CD14-positive monocyte (primary cell): ENCODE results near the gene ARF6. TPM values are rescaled to one million over a fixed set of nuclear protein-coding genes. Genes with fewer than 3 reads are reported as not detected.

Experiments
- DNase-seq, 3 donors: peaks; one replicate each; pipeline ENCODE4 v3.0.0-alpha.2; 2011 to 2022
- H2AFZ ChIP-seq: 2 replicates; pipeline ENCODE4 v1.6.0; 2012; ENCODE audit warnings: mild to moderate bottlenecking, low read depth, low read length, inconsistent platforms; ENCODE audit not compliant: insufficient read depth, poor library complexity, severe bottlenecking
- H3K27ac ChIP-seq, 2 donors: 1 replicate in 1 of 2; 2 replicates in 1 of 2; pipeline ENCODE4 v1.5.1; 2012 to 2013; ENCODE audit warnings: low read length in 2 of 2, control low read depth in 1 of 2, inconsistent platforms in 1 of 2, low read depth in 1 of 2, mild to moderate bottlenecking in 1 of 2
- H3K27me3 ChIP-seq, 2 donors: one replicate each; pipeline versions ENCODE4 v1.6.0 to v1.6.1; 2011 to 2013; ENCODE audit warnings: low read length in 2 of 2; ENCODE audit not compliant: control insufficient read depth in 2 of 2, insufficient read depth in 2 of 2
- H3K36me3 ChIP-seq, 2 donors: replicated peaks in 1 of 2; 1 replicate in 1 of 2; 2 replicates in 1 of 2; pipeline versions ENCODE4 v1.5.1 to v1.6.1; 2012 to 2013; ENCODE audit warnings: low read length in 2 of 2, control low read depth in 1 of 2, inconsistent platforms in 1 of 2, mild to moderate bottlenecking in 1 of 2; ENCODE audit not compliant: insufficient read depth in 2 of 2, control insufficient read depth in 1 of 2
- H3K4me1 ChIP-seq, 2 donors: 1 replicate in 1 of 2; 2 replicates in 1 of 2; pipeline versions ENCODE4 v1.5.1 to v1.6.1; 2012 to 2013; ENCODE audit warnings: low read length in 2 of 2, control low read depth in 1 of 2, inconsistent platforms in 1 of 2, mild to moderate bottlenecking in 1 of 2, moderate library complexity in 1 of 2; ENCODE audit not compliant: insufficient read depth in 2 of 2, control insufficient read depth in 1 of 2
- H3K4me2 ChIP-seq: replicated peaks from 2 replicates; pipeline ENCODE3; 2012; ENCODE audit warnings: low read length, moderate library complexity, mild to moderate bottlenecking; ENCODE audit not compliant: poor library complexity, severe bottlenecking; ENCODE audit errors: extremely low read depth
- H3K4me3 ChIP-seq, 3 experiments: fragments of 200-600 bp in 1 of 3; sonication (generic) in 1 of 3; replicated peaks in 1 of 3; 1 replicate in 2 of 3; 2 replicates in 1 of 3; pipeline ENCODE4 v1.5.1; 2011 to 2013; ENCODE audit warnings: low read length in 3 of 3, mild to moderate bottlenecking in 3 of 3, control low read depth in 2 of 3, low read depth in 2 of 3, inconsistent platforms in 1 of 3, moderate library complexity in 1 of 3
- H3K79me2 ChIP-seq: 2 replicates; pipeline ENCODE4 v1.6.0; 2012; ENCODE audit warnings: mild to moderate bottlenecking, control low read depth, inconsistent platforms, low read length, moderate library complexity; ENCODE audit not compliant: insufficient read depth
- H3K9ac ChIP-seq: 2 replicates; pipeline ENCODE4 v1.6.0; 2017; ENCODE audit warnings: low read length, mild to moderate bottlenecking; ENCODE audit not compliant: insufficient read depth, poor library complexity, severe bottlenecking
- H3K9me3 ChIP-seq, 2 donors: replicated peaks in 1 of 2; 1 replicate in 1 of 2; 2 replicates in 1 of 2; pipeline versions ENCODE4 v1.5.1 to v1.6.1; 2012 to 2013; ENCODE audit warnings: low read length in 2 of 2, control low read depth in 1 of 2; ENCODE audit not compliant: control insufficient read depth in 1 of 2, insufficient read depth in 1 of 2
- H4K20me1 ChIP-seq: 2 replicates; pipeline ENCODE4 v1.6.0; 2012; ENCODE audit warnings: mild to moderate bottlenecking, low read length, control low read depth, moderate library complexity; ENCODE audit not compliant: insufficient read depth
- H3K27ac Mint-ChIP-seq, 7 donors: one replicate each; pipeline ENCODE4 v1.8.0; 2020; ENCODE audit warnings: mild to moderate bottlenecking in 7 of 7, mixed read lengths in 7 of 7, moderate library complexity in 6 of 7, inconsistent platforms in 2 of 7
- H3K27me3 Mint-ChIP-seq, 3 donors: one replicate each; pipeline ENCODE4 v1.8.0; 2021 to 2022; ENCODE audit warnings: low read depth in 3 of 3, mild to moderate bottlenecking in 3 of 3, mixed read lengths in 3 of 3, moderate library complexity in 3 of 3, inconsistent platforms in 1 of 3
- H3K36me3 Mint-ChIP-seq, 2 donors: one replicate each; pipeline ENCODE4 v1.8.0; 2020; ENCODE audit warnings: mixed read lengths in 2 of 2, inconsistent platforms in 1 of 2, mild to moderate bottlenecking in 1 of 2
- H3K4me1 Mint-ChIP-seq: one replicate; pipeline ENCODE4 v1.8.0; 2020; ENCODE audit warnings: mild to moderate bottlenecking, mixed read lengths
- H3K4me3 Mint-ChIP-seq, 2 donors: one replicate each; pipeline ENCODE4 v1.8.0; 2020; ENCODE audit warnings: mild to moderate bottlenecking in 2 of 2, mixed read lengths in 2 of 2, moderate library complexity in 1 of 2
- H3K9me3 Mint-ChIP-seq, 7 donors: one replicate each; pipeline ENCODE4 v1.8.0; 2020 to 2022; ENCODE audit warnings: mixed read lengths in 7 of 7, mild to moderate bottlenecking in 6 of 7, moderate library complexity in 6 of 7, inconsistent platforms in 2 of 7
- WGBS: methylation state at CpG from one replicate; pipeline ENCODE4 v1.1.5; 2013; ENCODE audit warnings: missing lambda C conversion rate; ENCODE audit not compliant: insufficient coverage; 5-methylcytosine and 5-hydroxymethylcytosine counted together
- intact Hi-C, 2 donors: fragments of 100-400 bp; cut with micrococcal nuclease; formaldehyde crosslinking; loops; one replicate each; pipeline versions ENCODE4 v1.15.0 to v1.15.1; 2023
- polyA plus RNA-seq, 3 donors: library from polyadenylated mRNA; depleted of rRNA in 1 of 3; unstranded in 2 of 3; stranded (reverse) in 1 of 3; fragments of 300-500 nt in 2 of 3; fragments of >200 nt in 1 of 3; fragmentation: Illumina TruSeq in 2 of 3; gene quantifications; 1 replicate in 2 of 3; 2 replicates in 1 of 3; pipeline ENCODE4 v1.2.3, GENCODE V29; 2012 to 2021
- TF ChIP-seq, protein P1 (sequence below): fragments of 200-600 bp; IDR thresholded peaks from one replicate; pipeline ENCODE4 v1.8.0; 2022; ENCODE audit warnings: antibody characterized with exemption, mild to moderate bottlenecking

The ARF6 gene
- polyA plus RNA-seq, 3 donors, result 76.4 to 136 (median 120) TPM

DNA sequence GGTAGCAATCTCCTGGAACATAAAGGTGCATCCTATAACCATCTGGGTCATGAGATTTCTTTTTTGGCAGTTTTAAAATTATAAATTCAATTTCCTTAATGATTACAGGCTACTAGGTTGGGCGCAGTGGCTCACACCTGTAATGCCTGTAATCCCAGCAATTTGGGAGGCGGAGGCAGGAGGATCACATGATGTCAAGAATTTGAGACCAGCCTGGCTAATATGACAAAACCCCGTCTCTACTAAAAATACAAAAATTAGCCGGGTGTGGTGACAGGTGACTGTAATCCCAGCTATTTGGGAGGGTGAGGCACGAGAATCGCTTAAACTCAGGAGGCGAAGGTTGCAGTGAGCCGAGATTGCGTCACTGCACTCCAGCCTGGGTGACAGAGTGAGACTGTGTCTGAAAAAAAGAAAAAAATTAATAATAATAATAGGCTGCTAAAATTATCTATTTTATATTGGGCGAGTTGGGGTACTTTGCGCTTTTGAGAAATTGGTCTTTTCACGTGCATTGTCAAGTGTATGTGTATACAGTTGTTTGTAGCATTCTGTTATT, 17.2 kb upstream of the ARF6 start:
- WGBS, result no CpG with 5 or more reads among the region's 12 CpGs
- Histone ChIP-seq H3K27ac (no peak overlapping the region), H3K27me3 (no peaks in the 10 kb centered on the region), H3K9ac (no peak overlapping the region), H3K4me1 (peaks cover 14 to 20% of the 10 kb centered on the region in 2 donors), H3K36me3 (no peaks in the 10 kb centered on the region), H3K4me3 (no peak overlapping the region), H3K9me3 (no peaks in the 10 kb centered on the region), H4K20me1 (no peaks in the 10 kb centered on the region), H3K79me2 (no peaks in the 10 kb centered on the region), H2AFZ (no peak overlapping the region), H3K4me2 (no peak overlapping the region)
- DNase-seq, result no peak
- H3K4me3 Mint-ChIP-seq, result no peak overlapping the region
- no peaks in the 10 kb centered on the region for H3K9me3 Mint-ChIP-seq
- intact Hi-C loops, result loop anchor here in 1 of 2 donors (5.0 kb wide), 1 partner anchor 127 kb away; no protein-coding TSS in a partner anchor
- peaks cover 0 to 3% (median 2%) of the 10 kb centered on the region in 3 donors for H3K27me3 Mint-ChIP-seq
- no peaks in the 10 kb centered on the region for H3K36me3 Mint-ChIP-seq
- TF ChIP-seq, protein P1, sequence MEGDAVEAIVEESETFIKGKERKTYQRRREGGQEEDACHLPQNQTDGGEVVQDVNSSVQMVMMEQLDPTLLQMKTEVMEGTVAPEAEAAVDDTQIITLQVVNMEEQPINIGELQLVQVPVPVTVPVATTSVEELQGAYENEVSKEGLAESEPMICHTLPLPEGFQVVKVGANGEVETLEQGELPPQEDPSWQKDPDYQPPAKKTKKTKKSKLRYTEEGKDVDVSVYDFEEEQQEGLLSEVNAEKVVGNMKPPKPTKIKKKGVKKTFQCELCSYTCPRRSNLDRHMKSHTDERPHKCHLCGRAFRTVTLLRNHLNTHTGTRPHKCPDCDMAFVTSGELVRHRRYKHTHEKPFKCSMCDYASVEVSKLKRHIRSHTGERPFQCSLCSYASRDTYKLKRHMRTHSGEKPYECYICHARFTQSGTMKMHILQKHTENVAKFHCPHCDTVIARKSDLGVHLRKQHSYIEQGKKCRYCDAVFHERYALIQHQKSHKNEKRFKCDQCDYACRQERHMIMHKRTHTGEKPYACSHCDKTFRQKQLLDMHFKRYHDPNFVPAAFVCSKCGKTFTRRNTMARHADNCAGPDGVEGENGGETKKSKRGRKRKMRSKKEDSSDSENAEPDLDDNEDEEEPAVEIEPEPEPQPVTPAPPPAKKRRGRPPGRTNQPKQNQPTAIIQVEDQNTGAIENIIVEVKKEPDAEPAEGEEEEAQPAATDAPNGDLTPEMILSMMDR, result no peak
- H3K4me1 Mint-ChIP-seq, result peaks cover 20% of the 10 kb centered on the region
- H3K27ac Mint-ChIP-seq, result no peak overlapping the region

DNA sequence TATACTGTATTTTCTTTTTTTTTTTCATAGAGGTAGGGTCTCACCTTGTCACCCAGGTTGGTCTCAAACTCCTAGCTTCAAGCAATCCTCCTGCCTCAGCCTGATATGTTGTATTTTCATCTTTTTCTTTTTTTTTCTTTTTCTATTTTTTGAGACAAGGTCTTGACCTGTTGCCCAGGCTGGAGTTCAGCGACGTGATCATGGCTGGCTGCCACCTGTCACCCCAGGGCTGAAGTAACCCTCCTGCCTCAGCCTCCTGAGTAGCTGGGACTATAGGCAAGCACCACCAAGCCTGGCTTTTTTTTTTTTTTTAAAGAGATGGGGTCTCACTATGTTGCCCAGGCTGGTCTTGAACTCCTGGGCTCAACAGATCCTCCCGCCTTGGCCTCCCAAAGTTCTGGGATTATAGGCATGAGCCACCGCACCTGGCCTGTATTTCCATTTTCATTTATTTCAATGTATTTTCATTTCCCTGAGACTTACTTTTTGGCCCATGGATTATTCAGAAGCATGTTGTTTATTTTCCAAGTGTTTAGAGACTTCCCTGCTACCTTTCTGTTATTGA, 16.2 kb upstream of the ARF6 start:
- Histone ChIP-seq H3K4me1 (peaks cover 11 to 19% of the 10 kb centered on the region in 2 donors), H4K20me1 (no peaks in the 10 kb centered on the region), H3K9me3 (no peaks in the 10 kb centered on the region), H2AFZ (no peak overlapping the region), H3K9ac (no peak overlapping the region), H3K79me2 (no peaks in the 10 kb centered on the region), H3K27ac (no peak overlapping the region), H3K4me3 (no peak overlapping the region), H3K27me3 (no peaks in the 10 kb centered on the region), H3K36me3 (no peaks in the 10 kb centered on the region), H3K4me2 (no peak overlapping the region)
- intact Hi-C loops, result loop anchor here in 1 of 2 donors (5.0 kb wide), 1 partner anchor 126 kb away; no protein-coding TSS in a partner anchor
- no peaks in the 10 kb centered on the region for H3K9me3 Mint-ChIP-seq
- no CpG with 5 or more reads among the region's 4 CpGs for WGBS
- DNase-seq, result no peak
- TF ChIP-seq, protein P1, result no peak
- peaks cover 0 to 5% (median 2%) of the 10 kb centered on the region in 3 donors for H3K27me3 Mint-ChIP-seq
- peaks cover 19% of the 10 kb centered on the region for H3K4me1 Mint-ChIP-seq
- no peak overlapping the region for H3K27ac Mint-ChIP-seq
- H3K4me3 Mint-ChIP-seq, result no peak overlapping the region
- no peaks in the 10 kb centered on the region for H3K36me3 Mint-ChIP-seq
